Amniotic epithelial cell (primary cell): ENCODE data around the gene MPHOSPH6.
"Not testable (repeated sequence)": the region's sequence is repeated elsewhere in the genome, so short reads cannot be mapped to it uniquely, and the experiment has no call there.

Experiments
- DNase-seq: peaks from one replicate; pipeline ENCODE4 v3.0.0-alpha.2; 2010; ENCODE audit warnings: low read depth

MPHOSPH6 gene, protein sequence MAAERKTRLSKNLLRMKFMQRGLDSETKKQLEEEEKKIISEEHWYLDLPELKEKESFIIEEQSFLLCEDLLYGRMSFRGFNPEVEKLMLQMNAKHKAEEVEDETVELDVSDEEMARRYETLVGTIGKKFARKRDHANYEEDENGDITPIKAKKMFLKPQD

DNA sequence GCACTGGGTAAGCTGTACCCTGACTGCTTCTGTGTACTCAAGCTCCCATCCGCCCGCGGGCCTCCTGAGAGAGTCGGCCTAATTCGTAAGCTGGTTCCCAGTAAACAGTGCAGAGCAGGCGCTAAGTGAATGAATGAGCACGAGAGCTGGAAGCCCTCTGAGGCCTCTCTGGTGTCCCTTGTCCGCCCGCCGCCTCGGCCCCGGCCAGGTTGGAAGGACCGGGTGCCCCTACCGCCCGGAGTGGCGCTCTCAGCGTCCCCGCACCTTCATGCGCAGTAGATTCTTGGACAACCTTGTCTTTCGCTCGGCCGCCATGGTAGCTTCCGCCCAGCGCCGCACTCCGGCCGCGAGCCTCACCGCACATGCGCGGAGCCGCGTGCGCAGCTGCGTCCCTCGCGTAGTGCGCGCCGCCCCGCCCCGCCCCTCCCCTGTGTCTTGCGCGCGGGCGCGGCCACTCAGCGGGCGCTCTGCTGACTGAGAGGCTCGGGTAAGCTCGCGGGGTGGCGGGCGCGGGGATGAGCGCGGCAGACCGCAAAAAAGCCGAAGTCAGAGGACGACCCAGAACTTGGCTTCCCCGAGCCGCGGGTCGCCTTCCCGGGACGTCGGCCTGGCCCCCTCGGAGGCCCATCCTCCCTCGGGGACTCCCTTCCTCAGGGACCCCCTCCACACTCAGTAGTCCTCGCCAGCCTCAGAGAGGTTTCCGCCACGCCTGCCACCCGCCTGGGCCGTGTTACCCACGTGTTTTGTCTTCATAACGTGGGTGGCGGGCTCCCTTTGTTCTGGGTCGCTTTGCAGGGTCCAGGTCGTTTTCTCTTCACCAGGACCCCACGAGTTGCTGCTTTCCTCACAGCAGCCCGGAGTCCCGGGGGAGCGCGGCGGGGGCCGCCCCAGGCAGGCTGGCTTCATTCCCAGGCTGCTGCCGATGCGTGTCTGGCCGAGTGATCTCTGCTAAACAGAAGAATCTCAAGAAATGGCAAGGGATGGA, at the start of gene MPHOSPH6:
Gene MPHOSPH6, minus strand, starts transcription at position 364 of the 985 bp plus-strand sequence. Its CDS starts 49 bp downstream, at position 315.
- DNase-seq, result peak; percentile 82

DNA sequence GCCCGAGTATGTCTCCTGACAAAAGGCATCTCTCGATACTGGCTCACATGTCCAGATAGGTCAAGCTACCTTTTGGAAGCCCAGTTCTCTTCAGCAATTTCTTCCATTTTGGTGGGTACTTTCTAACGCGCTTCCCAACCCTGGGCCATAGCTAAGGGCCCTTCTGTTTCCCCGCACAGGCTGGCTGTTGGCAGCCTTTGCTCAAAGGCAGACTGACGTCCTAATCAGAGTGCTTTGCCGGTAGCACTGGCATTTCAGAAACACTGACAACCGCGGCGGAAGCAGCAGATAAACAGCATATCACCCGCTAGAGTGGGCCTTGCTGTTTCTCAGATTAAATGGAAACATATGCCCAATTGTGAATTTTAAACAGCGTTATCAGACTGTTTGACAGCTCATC, 49.3 kb upstream of the MPHOSPH6 start:
- no peak for DNase-seq

DNA sequence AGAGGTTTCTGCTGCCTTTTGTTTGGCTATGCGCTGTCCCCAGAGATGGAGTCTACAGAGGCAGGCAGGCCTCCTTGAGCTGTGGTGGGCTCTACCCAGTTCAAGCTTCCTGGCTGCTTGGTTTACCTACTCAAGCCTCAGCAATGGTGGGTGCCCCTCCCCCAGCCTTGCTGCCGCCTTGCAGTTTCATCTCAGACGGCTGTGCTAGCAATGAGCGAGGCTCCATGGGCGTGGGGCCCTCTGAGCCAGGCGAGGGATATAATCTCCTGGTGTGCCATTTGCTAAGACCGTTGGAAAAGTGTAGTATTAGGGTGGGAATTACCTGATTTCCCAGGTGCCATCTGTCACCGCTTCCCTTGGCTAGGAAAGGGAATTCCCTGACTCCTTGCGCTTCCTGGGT, 39.3 kb upstream of the MPHOSPH6 start:
- not testable (repeated sequence) for DNase-seq

DNA sequence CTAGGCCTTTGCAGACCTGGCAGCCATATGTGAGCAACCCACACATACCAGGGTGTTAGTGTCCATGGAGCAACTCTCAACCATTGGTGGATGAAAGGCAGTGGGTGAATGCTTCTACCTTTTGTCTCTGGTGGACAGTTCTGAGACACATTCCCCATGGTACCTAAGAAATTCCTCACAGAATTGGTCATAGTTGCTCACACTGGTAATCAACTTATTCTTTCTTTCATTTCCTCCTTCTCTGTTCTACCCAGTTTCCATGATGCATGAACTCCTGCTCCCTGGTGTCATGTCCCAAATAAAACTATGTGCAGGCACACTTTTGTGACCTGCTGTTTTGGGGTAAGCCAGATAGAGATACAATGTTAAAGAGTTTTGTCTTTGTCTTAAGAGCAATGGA, 33.2 kb upstream of the MPHOSPH6 start:
- no peak for DNase-seq

DNA sequence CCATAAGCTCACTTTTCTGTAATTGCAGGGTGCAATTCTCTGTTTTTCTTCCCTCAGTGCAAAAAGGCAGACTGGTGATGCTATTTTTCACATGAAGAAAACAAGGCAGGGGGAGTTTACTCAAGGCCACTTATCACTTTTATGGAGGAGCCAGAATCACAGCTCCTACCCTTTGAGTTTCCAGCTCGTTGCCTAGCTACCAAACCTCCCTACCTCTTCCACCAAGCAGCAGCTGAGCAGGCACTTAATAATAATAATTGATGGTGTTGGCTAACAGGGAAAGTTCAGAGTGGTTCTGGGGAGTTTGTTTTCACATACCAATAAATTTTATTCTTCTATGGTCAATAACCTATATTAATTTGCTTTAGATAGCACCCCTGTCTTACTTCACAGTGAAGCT, 31.9 kb upstream of the MPHOSPH6 start:
- peak; percentile 42 for DNase-seq

DNA sequence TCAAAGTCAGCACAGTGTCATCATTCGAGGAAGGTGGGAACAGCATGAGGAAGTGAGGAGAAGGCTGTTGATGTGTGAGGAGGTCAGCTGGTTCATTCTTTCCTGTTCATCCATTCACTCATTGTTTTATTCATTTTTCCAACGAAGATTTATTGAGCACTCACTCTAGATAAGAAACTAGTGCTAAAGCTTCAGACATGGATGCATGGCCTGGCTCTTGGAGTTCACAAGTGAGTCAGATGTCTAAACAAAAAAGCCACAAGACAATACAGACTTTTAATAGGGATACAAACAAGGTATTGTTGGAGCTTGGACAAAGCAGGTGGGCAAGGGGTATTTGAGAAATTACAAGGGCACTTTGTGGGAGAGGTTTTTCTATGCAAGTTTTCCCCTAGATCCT, 31.3 kb upstream of the MPHOSPH6 start:
- DNase-seq, result peak; percentile 62

DNA sequence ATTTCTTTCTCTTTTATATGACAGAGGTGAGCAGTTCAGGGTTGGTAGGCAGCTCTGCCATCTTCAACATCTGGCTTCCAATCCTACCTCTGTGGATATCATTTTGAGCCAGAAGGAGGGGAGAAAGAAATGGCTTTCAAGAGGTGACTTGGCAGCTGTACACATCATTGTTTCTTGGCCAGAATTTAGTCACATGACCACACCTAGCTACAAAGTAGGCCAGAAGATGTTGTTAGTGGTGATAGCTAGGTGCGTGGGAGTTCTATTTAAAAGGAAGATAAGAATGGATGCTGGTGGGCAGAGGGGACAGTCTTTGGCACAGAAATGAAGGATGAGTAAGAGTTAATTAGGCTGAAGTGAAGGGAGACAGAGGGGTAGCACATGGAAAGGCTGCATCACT, 29.2 kb upstream of the MPHOSPH6 start:
- no peak for DNase-seq

DNA sequence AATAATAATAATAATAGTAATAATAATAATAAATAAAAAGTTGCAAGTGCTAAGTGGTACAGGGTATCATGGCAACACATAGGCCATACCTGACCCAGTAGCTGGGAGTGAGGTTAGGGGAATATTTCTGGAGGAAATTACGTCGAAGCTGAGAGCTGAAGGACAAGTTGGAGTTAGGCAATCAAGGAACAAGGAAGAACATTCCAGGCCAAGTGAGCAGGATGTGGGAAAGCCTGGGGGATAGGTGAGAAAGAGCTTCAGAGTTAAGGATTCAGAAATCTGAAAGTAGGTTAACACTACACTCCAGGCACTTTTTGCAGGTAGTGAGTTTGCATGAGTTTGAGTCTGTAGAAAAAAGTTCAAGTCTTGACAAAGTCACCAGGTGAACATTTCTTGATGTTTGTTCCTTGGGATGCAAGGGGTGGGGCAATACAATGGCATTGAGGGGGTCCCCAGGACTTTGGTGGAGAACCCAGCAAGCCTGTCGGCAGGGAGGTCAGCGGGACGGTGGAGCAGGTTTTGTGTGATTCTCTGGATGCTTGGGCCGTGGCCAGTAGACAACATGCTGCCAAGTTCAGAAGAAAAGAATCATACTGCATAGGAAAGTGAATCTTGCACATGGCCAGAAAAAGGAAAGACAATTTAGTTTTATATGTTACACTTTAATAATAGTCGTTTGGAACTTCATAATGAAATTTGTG, 27.7 kb upstream of the MPHOSPH6 start:
- DNase-seq, result peak; percentile 46

DNA sequence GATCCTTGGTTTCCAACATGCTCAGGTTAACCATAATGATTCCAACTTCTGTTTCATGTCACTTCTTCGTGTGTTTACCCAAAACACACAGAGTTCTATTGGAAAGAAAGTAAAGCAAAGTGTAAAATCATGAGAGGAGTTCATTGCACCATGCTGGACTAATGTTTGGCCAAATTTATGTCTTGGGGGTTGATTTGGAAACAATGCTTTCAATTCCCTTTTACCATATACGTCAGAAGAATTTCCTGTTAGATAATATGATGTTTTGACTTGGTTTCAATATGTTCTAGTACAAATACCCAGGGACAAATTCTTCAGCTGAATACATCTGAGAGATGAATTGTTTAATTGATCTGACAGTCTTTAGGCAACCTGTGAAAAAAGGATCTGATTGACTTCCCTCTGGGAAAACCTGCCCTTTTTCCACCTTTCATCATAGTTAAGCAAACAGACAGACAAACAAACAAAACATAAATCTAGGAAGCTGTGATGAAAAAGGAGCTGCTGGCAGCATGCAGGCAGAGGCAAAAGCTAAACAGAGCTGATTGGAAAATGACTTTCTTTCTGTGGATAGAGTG, 26.0 kb upstream of the MPHOSPH6 start:
- DNase-seq, result peak; percentile 50

DNA sequence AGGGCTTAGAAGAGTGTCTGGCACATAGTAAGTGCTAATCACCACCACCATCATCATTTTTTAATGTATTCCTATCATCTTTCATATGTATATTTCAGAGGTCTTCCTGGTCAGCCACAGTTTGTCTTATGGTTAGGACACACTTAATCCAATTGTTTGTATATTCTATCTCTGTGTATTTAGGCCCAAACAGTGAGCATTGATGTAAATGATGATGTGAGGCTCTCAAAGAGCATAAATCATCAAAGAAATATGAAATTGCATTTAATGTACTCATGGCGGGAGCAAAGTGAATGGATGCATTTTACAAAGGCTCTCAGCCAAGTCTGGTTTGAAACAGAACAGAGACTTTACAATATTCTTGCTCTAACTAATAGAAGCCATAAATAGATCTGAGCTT, 24.1 kb upstream of the MPHOSPH6 start:
- no peak for DNase-seq

DNA sequence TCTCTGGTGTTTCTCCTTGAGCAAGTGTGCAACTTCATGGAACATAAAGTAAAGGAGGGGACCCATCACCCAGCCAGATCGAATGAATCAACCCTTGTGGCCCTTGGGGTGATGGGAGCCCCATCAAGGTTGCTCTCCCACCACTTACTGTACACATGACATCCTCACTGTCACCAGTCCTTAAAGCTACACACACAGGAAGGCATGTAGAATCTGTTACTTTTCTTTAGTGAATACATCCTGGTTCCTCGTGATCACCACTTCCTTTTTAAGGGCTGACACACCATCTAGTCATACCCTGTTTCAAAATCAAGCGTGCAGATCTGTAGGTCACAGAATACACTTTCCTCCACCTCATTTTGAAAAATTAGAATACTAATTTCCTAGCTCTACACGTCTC, 22.6 kb upstream of the MPHOSPH6 start:
- peak; percentile 66 for DNase-seq

DNA sequence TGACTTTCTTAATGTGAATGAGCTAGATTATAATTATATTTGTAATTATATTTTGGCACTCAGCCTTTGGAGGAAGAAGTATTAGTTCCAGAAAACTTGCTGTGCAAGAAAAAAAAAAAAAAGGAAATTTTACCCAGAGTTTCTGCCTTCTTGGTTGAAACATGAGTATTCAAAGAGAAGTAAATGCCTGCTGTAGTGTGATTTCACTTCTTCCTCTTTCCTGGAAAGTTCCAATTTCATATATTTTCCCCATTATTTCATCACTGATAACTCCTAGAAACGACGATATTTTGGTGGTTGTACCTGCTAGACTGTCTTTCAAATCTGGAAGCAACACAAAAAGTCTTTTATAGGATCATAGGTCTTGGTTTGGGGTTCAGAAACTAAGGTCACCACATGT, 20.4 kb upstream of the MPHOSPH6 start:
- DNase-seq, result no peak

DNA sequence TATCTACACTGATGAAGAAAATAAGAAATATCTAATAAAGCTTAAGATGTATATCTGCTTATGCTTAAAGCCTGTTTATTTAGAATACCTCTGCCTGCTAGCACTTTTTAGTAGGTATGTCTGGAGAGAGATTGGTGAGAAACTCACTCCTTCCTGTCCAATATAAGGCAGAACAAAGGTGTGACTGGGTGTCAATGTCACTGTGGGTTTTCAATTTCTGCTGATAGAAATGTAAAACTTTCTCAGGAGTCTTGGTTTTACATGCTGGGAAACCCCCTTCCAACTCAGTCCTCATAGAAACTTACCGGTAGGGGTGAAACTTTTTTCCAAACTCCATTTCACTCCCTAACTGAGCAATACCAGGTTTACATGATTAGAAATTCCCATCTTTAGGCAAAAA, 17.8 kb upstream of the MPHOSPH6 start:
- DNase-seq, result no peak

DNA sequence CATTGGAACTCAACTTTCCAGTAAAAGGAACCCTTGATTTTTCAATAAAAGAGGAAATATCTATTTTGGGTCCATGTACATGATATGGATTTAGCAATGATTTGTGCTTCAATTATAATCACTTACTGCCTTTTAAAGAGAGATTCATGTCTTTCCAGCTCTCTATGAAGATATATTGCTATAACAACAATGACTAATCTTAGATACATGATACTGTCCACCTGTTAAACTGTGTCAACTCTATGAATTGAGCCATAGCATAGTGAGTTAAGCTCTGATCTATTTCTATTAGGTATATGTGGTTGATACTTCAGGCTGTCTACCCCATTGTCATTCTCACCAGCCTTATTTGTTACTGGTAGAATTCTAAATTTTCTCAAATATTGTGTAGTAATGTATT, 15.0 kb upstream of the MPHOSPH6 start:
- no peak for DNase-seq

DNA sequence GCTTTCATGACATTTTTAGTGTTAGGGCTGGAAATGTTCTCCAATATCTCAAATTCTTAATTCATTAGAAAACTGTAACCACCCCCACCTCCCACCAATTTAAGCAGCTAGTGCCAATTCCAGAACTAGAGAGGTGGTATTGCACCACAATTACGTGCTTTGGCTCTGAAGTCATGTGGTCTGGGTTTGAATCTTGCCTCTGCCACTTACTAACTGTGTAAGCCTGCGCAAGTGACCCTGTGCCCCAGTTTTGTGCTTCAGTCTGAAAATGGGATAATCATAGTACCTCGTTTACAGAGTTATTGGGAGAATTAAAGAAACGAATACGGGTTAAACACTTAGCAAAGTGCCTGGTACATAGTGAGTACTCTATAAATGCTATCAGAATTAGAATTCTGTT, 14.2 kb upstream of the MPHOSPH6 start:
- no peak for DNase-seq

DNA sequence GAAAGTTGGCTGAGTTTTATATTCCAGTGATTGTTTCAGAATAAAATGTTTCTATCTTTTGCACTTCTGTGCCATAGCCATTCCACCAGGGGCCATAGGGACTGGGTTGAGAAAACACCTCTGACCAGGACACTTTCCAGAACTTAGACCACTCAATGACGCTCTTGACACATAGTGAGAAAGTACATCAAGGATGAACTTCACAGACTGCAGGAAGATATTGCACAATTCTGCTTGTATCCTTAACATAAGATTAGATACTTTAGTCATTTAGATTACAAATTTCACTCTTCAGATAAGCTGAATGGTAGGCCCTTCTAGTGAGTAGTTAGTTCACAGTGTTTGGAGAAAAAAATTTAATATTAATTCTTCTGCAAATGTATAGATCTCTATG, 13.0 kb upstream of the MPHOSPH6 start:
- DNase-seq, result peak; percentile 82

DNA sequence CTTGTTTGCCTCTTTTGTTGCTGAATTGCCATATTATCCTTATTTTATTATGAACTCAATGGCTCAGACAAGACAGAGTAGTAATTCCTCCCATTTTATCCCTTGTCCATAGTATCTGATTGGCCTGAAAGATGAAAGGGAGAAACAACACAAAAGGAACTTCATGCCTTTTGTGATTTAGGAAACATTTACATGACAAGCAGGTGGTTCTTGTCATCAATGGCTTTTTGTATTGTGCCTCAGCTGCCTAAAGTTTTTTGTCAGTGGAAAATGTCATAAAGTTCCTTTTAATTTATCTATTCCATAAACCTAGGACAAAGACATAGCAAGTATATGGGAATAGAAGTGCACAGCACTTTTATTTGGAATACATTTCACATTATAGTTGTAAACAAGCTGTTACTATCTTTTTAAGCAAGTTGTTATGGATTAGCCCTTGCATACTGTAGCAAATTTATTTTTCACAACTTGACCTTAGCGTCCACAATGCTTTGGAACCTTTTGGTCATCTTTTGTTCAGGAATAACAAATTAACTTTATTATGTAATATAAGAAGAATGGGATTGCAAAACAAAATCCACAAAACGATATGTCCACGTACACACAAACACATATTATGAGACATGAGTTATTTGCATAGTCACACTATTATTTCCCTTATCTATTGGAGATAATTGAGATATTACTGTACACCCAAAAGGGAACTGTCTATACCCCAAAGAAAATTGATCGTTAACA, 12.4 kb upstream of the MPHOSPH6 start:
- peak; percentile 56 for DNase-seq

DNA sequence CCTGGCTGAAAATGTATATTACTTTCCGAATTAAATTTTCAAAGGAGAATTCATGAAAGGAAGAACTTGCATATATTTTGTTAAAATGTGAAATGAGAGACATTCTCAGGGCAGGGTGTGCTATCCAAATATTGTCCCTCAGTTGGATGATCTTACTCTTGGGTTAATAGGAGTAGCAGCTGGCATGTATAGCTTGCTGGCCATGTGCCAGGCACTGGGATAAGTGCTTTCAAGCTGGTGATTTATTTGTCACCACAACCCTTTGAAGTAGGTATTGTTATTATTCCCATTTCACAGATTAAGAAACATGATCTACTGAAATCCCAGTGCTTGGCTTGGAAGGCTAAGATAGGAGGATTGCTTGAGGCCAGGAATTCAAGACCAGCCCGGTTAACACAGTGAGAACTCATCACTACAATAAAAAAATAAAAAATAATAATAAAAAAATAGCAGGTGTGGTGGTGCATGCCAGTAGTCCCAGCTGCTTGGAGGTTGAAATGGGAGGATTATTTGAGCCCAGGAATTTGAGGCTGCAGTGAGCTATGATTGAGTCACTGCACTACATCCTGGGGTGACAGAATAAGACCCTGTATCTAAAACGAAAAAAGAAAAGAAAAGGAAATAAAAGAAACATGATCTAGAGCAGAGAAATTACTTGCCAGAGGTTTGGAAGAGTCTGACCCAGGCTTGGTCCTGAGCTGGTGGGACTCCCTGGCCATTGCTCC, 11.6 kb upstream of the MPHOSPH6 start:
- DNase-seq, result no peak

DNA sequence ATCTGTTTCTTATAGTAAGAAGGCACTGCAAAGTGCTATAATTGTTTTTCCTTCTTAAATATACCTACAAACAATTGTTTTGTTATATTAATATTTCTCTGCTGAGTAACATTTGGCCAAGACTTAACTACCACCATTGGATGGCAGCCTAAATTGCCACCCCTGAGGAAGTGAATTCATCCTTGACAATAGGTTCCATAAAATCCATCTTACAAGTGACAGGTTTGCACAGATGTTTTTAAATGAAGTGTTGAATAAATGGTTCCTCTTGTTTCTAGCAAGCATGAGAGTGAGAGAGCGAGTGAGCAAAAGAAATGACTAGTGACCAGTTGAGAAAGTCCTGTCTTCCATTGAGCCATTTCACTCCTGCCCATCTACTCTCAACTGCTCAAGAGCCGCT, 8.3 kb upstream of the MPHOSPH6 start:
- no peak for DNase-seq

DNA sequence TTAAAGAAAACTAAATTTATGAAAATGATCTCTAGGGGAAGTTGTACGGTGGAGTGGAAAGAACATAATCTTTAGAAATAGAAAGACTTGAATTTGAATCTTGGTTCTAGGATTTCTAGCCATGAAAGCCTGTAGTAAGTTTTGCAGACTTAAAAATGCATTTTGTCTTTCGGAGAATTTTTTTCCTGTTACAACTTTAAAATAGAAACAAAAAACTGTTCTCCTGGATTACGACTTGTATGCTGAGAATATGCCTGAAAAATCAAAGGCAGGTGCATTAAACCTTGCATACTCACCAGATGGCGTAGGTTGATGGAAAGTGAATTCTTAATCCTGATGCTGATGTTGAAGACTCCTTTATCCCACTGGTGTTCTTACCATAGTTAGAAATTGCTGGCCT, 7.5 kb upstream of the MPHOSPH6 start:
- DNase-seq, result no peak

DNA sequence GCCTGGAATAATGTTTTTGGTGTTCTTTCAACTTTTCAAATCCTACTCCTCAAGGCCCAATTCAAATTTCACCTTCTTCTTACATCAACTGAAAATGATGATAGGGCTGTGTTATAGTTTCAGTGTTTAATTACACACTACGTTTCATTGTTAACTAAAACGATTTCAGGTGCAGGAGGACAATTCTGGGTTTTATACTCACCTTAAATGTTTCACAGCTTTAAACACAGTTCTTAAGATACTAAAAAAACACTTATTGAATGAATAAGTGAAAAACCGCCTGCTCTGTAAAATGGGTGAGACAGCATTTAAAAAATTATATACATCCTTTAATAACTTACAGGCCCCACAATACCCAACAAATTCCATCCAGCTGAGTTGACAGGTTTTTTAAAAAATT, 6.2 kb upstream of the MPHOSPH6 start:
- DNase-seq, result no peak
